HepG2 (cell line): ENCODE measurements around the gene PIM3. TPM values are rescaled to one million over a fixed set of nuclear protein-coding genes. Genes with fewer than 3 reads are reported as not detected.

Experiments
- AGO2 ChIP-seq: fragments of 200-400 bp; formaldehyde crosslinking; optimal IDR thresholded peaks from 2 replicates; pipeline ENCODE3; 2017; ENCODE audit warnings: mild to moderate bottlenecking, low read depth, low read length, moderate library complexity
- AKNA ChIP-seq: sonication (generic); formaldehyde crosslinking; IDR thresholded peaks from 2 replicates; pipeline ENCODE4 v1.4.0; 2020; ENCODE audit warnings: missing genetic modification reagents, borderline replicate concordance
- ATAD3A ChIP-seq: sonication (generic); formaldehyde crosslinking; IDR thresholded peaks from 2 replicates; pipeline ENCODE4 v1.4.0; 2020; ENCODE audit warnings: missing genetic modification reagents
- EHMT2 ChIP-seq: fragments of 200-600 bp; sonication (generic); IDR thresholded peaks from 2 replicates; pipeline ENCODE4 v1.7.0; 2017; ENCODE audit warnings: antibody characterized with exemption, low read depth, low read length, borderline replicate concordance
- ERF ChIP-seq: IDR thresholded peaks from 2 replicates; pipeline ENCODE4 v1.6.1; 2018; ENCODE audit warnings: missing biosample characterization, missing genetic modification reagents
- FOXP1 ChIP-seq, 2 experiments: fragments of 450-650 bp in 1 of 2; IDR thresholded peaks; 2 replicates each; pipeline ENCODE4 v1.6.1; 2017 to 2018; ENCODE audit warnings: antibody characterized with exemption in 1 of 2
- HBP1 ChIP-seq: IDR thresholded peaks from 2 replicates; pipeline ENCODE4 v1.6.1; 2016; ENCODE audit warnings: low read depth, control low read depth
- HIVEP1 ChIP-seq: sonication (generic); formaldehyde crosslinking; IDR thresholded peaks from 2 replicates; pipeline ENCODE4 v1.4.0; 2020; ENCODE audit warnings: mild to moderate bottlenecking, missing genetic modification reagents
- KLF16 ChIP-seq, 2 experiments: sonication (generic) in 1 of 2; formaldehyde crosslinking in 1 of 2; IDR thresholded peaks; 2 replicates each; pipeline versions ENCODE4 v1.6.1 to v1.8.0; 2016 to 2023; ENCODE audit warnings: missing genetic modification reagents in 2 of 2, missing compliant biosample characterization in 1 of 2
- MED13 ChIP-seq: sonication (generic); formaldehyde crosslinking; IDR thresholded peaks from 2 replicates; pipeline ENCODE4 v1.5.0; 2020; ENCODE audit warnings: missing genetic modification reagents
- PAXIP1 ChIP-seq: sonication (generic); formaldehyde crosslinking; conservative IDR thresholded peaks from 2 replicates; pipeline ENCODE4 v1.4.0; 2020; ENCODE audit warnings: mild to moderate bottlenecking, missing genetic modification reagents, moderate library complexity
- SKI ChIP-seq: fragments of 450-650 bp; IDR thresholded peaks from one replicate; pipeline ENCODE4 v1.6.1; 2018; ENCODE audit warnings: mild to moderate bottlenecking; ENCODE audit not compliant: partially characterized antibody
- THRA ChIP-seq: sonication (generic); formaldehyde crosslinking; IDR thresholded peaks from 2 replicates; pipeline ENCODE4 v1.4.0; 2020; ENCODE audit warnings: missing genetic modification reagents, borderline replicate concordance
- ZNF17 ChIP-seq: sonication (generic); formaldehyde crosslinking; IDR thresholded peaks from 2 replicates; pipeline ENCODE4 v1.5.0; 2020; ENCODE audit warnings: mild to moderate bottlenecking, missing genetic modification reagents
- ZNF562 ChIP-seq: sonication (generic); formaldehyde crosslinking; IDR thresholded peaks from 2 replicates; pipeline ENCODE4 v1.8.0; 2022; ENCODE audit warnings: missing genetic modification reagents, borderline replicate concordance
- ZNF724P ChIP-seq: sonication (generic); formaldehyde crosslinking; IDR thresholded peaks from 2 replicates; pipeline ENCODE4 v1.8.0; 2022; ENCODE audit warnings: missing genetic modification reagents, borderline replicate concordance
- polyA plus RNA-seq, 8 experiments: library from polyadenylated mRNA; depleted of rRNA in 3 of 8; stranded (reverse) in 7 of 8; unstranded in 1 of 8; fragments of >200 nt; fragmentation: Illumina TruSeq in 4 of 8; extraction: Trizol in 4 of 8; gene quantifications; 2 replicates each; pipeline versions ENCODE4 v1.2.1 to v1.2.3, GENCODE V29; 2011 to 2016; ENCODE audit warnings: low read depth in 4 of 8, missing spikeins in 1 of 8, mixed read lengths in 1 of 8; ENCODE audit not compliant: insufficient read depth in 1 of 8
- total RNA-seq, 5 experiments: library from RNA; depleted of rRNA; stranded (reverse); fragments of >200 nt; fragmentation: Illumina TruSeq; extraction: Trizol; gene quantifications; 2 replicates each; pipeline ENCODE4 v1.2.3, GENCODE V29; 2016; ENCODE audit warnings: low read depth in 1 of 5

The PIM3 gene
- total and polyA plus RNA-seq, 2 of the 13 experiments (the other 11 are each of a cell fraction or from before 2014, with no cell fraction given), result 21.6 to 31.2 TPM

- TF ChIP-seq PAXIP1 (CRISPR knock-in tag) (peak; percentile 84), ERF (peak; percentile 43; the same call in 1 of the 2 replicates), SKI (peak; percentile 60), ZNF724P (CRISPR knock-in tag) (no peak), THRA (CRISPR knock-in tag) (peak; percentile 42; the same call in 1 of the 2 replicates), ATAD3A (no peak), KLF16 (CRISPR knock-in tag; IDR thresholded peaks at IDR 0.05) (0 out of 4 replicates have a peak, but pooled peaks of 1 of the 2 experiments have one; percentile 73), ZNF562 (CRISPR knock-in tag) (no peak), FOXP1 (IDR thresholded peaks at IDR 0.05) (0 out of 2 replicates have a peak, but pooled peaks have one; percentile 54), FOXP1 (CRISPR knock-in tag; IDR thresholded peaks at IDR 0.05) (peak; percentile 62), AKNA (CRISPR knock-in tag) (no peak), AGO2 (no peak), HBP1 (no peak), HIVEP1 (CRISPR knock-in tag) (peak; percentile 82; the same call in 1 of the 2 replicates), ZNF17 (no peak), MED13 (CRISPR knock-in tag) (peak; percentile 42; the same call in 1 of the 2 replicates), EHMT2 (no peak)
These were observed 8.3 kb upstream of the PIM3 start (continued) for GRCh38 chr22:49951986-49952896.
